Measurements from ENCODE around the gene ECSIT.

The ECSIT gene

GRCh38 chr19:11551603-11552235, 22.8 kb upstream of the ECSIT start:
- Histone ChIP-seq H3K27ac (ENCODE audit: low read depth, low read length) (no peak overlapping the region), H3K4me3 (ENCODE audit: low read depth in 1 of 5, low read length in 5 of 5) (no peak overlapping the region)

GRCh38 chr19:11550265-11550664, 21.3 kb upstream of the ECSIT start:
- peaks cover 0 to 5% (median 0%) of the 10 kb centered on the region in 5 donors for H3K4me1 ChIP-seq (ENCODE audit: control insufficient read depth in 5 of 5, insufficient read depth in 5 of 5, low read length in 5 of 5)
- no peaks in the 10 kb centered on the region for H3K27me3 ChIP-seq (ENCODE audit: control insufficient read depth in 5 of 5, insufficient read depth in 4 of 5, low read length in 5 of 5)
- no peak overlapping the region for H3K9ac ChIP-seq (ENCODE audit: low read length in 5 of 5)
- H3K36me3 ChIP-seq (ENCODE audit: control insufficient read depth in 5 of 5, insufficient read depth in 5 of 5, low read length in 5 of 5), result peaks cover 0 to 34% (median 27%) of the 10 kb centered on the region in 5 donors
- H3K4me3 ChIP-seq (ENCODE audit: low read depth in 1 of 5, low read length in 5 of 5), result no peak overlapping the region
- H3K27ac ChIP-seq (ENCODE audit: low read depth, low read length), result no peak overlapping the region
- H3K9me3 ChIP-seq (ENCODE audit: control insufficient read depth in 5 of 5, low read length in 5 of 5), result no peaks in the 10 kb centered on the region

More at GRCh38 chr19:11551603-11552235, 22.8 kb upstream of the ECSIT start:
- no peak overlapping the region for H3K9ac ChIP-seq (ENCODE audit: low read length in 5 of 5)
- H3K9me3 ChIP-seq (ENCODE audit: control insufficient read depth in 5 of 5, low read length in 5 of 5), result no peaks in the 10 kb centered on the region
- H3K4me1 ChIP-seq (ENCODE audit: control insufficient read depth in 5 of 5, insufficient read depth in 5 of 5, low read length in 5 of 5), result peaks cover 0 to 5% (median 0%) of the 10 kb centered on the region in 5 donors
- H3K36me3 ChIP-seq (ENCODE audit: control insufficient read depth in 5 of 5, insufficient read depth in 5 of 5, low read length in 5 of 5), result peaks cover 0 to 43% (median 35%) of the 10 kb centered on the region in 5 donors
- H3K27me3 ChIP-seq (ENCODE audit: control insufficient read depth in 5 of 5, insufficient read depth in 4 of 5, low read length in 5 of 5), result no peaks in the 10 kb centered on the region

GRCh38 chr19:11549386-11549953, 20.5 kb upstream of the ECSIT start:
- peaks cover 0 to 5% (median 0%) of the 10 kb centered on the region in 5 donors for H3K4me1 ChIP-seq (ENCODE audit: control insufficient read depth in 5 of 5, insufficient read depth in 5 of 5, low read length in 5 of 5)

DNA sequence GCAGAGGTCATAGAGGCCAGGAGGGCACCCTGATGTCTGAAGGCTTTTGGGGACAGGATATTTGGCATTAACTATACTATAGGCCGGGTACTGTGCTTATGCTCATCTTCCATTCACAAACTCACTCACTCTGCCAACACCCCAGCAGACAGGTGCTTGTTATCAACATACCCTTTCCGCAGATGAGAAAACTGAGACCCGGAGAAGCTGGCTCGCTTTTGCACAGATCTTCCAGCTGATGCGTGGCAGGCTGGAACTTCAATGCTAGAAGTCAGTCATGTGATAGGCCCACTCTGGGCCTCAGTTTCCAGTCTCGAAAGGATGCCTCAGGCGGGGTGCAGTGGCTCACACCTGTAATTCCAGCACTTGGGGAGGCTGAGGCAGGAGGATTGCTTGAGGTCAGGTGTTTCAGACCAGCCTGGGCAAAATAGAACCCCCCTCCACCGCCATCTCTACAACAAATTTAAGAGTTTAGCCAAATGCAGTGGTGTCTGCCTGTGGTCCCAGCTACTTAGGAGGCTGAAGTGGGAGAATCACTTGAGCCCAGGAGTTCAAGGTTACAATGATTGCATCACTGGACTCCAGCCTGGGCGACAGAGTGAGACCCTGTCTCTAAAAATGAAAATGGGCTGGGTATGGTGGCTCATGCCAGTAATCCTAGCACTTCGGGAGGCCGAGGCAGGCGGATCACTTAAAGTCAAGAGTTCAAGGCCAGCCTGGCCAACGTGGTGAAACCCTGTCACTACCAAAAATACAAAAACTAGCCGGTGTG, 19.2 kb upstream of the ECSIT start:
- Histone ChIP-seq H3K4me3 (ENCODE audit: low read depth in 1 of 5, low read length in 5 of 5) (no peak overlapping the region), H3K27ac (ENCODE audit: low read depth, low read length) (no peak overlapping the region), H3K36me3 (ENCODE audit: control insufficient read depth in 5 of 5, insufficient read depth in 5 of 5, low read length in 5 of 5) (peaks cover 0 to 16% (median 11%) of the 10 kb centered on the region in 5 donors), H3K9ac (ENCODE audit: low read length in 5 of 5) (no peak overlapping the region), H3K9me3 (ENCODE audit: control insufficient read depth in 5 of 5, low read length in 5 of 5) (no peaks in the 10 kb centered on the region), H3K27me3 (ENCODE audit: control insufficient read depth in 5 of 5, insufficient read depth in 4 of 5, low read length in 5 of 5) (no peaks in the 10 kb centered on the region), H3K4me1 (ENCODE audit: control insufficient read depth in 5 of 5, insufficient read depth in 5 of 5, low read length in 5 of 5) (peaks cover 0 to 5% (median 0%) of the 10 kb centered on the region in 5 donors)

More at GRCh38 chr19:11549386-11549953, 20.5 kb upstream of the ECSIT start:
- Histone ChIP-seq H3K27me3 (ENCODE audit: control insufficient read depth in 5 of 5, insufficient read depth in 4 of 5, low read length in 5 of 5) (no peaks in the 10 kb centered on the region), H3K4me3 (ENCODE audit: low read depth in 1 of 5, low read length in 5 of 5) (no peak overlapping the region), H3K36me3 (ENCODE audit: control insufficient read depth in 5 of 5, insufficient read depth in 5 of 5, low read length in 5 of 5) (peaks cover 0 to 30% (median 24%) of the 10 kb centered on the region in 5 donors), H3K9me3 (ENCODE audit: control insufficient read depth in 5 of 5, low read length in 5 of 5) (no peaks in the 10 kb centered on the region), H3K9ac (ENCODE audit: low read length in 5 of 5) (no peak overlapping the region), H3K27ac (ENCODE audit: low read depth, low read length) (no peak overlapping the region)

DNA sequence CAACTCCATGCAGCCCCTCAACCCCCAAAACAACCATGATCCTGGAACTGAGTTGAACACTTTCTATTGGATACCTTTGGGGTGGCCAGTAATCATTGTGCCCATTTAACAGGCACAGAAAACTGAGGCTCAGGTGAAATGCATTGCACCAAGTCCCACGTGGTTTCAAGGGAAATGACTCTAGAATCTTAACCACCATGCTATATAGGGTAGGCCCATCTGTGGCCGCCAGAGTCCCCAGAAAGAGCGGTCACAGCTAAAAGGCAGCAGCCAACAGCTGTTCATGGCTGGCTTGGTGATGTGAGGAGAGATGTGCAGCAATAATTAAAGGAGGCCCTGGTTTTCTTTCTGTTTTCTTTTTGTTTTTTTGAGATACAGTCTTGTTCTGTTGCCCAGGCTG, 12.3 kb upstream of the ECSIT start:
- H3K9ac ChIP-seq (ENCODE audit: low read length in 5 of 5), result no peak overlapping the region
- no peaks in the 10 kb centered on the region for H3K36me3 ChIP-seq (ENCODE audit: control insufficient read depth in 5 of 5, insufficient read depth in 5 of 5, low read length in 5 of 5)
- H3K27ac ChIP-seq (ENCODE audit: low read depth, low read length), result no peak overlapping the region
- H3K27me3 ChIP-seq (ENCODE audit: control insufficient read depth in 5 of 5, insufficient read depth in 4 of 5, low read length in 5 of 5), result peaks cover 10 to 25% (median 12%) of the 10 kb centered on the region in 5 donors
- H3K9me3 ChIP-seq (ENCODE audit: control insufficient read depth in 5 of 5, low read length in 5 of 5), result no peaks in the 10 kb centered on the region
- peaks cover 0 to 3% (median 2%) of the 10 kb centered on the region in 5 donors for H3K4me1 ChIP-seq (ENCODE audit: control insufficient read depth in 5 of 5, insufficient read depth in 5 of 5, low read length in 5 of 5)
- no peak overlapping the region for H3K4me3 ChIP-seq (ENCODE audit: low read depth in 1 of 5, low read length in 5 of 5)

DNA sequence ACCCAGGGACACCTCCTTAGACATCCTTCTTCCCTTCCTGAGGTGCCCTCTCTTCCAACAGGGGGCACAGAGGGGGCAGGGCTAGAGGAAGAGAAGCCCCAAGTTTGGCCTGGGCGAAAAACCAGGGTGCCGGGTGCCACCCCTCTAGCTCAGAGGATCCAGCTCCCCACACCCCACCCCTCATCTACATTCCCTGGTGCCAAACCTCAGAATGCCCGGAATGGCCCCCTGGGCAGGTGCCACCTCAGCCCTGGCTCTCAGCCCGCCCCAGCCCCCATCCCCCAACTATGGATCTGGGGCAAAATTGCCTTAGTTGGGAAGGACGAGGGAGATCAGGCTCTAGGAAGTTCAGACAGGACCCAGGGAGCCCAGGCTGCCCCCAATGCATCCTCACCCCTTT, 11.7 kb upstream of the ECSIT start:
- Histone ChIP-seq H3K4me1 (ENCODE audit: control insufficient read depth in 5 of 5, insufficient read depth in 5 of 5, low read length in 5 of 5) (peaks cover under 1 to 6% (median 6%) of the 10 kb centered on the region in 5 donors), H3K9ac (ENCODE audit: low read length in 5 of 5) (no peak overlapping the region), H3K27ac (ENCODE audit: low read depth, low read length) (no peak overlapping the region), H3K4me3 (ENCODE audit: low read depth in 1 of 5, low read length in 5 of 5) (no peak overlapping the region), H3K36me3 (ENCODE audit: control insufficient read depth in 5 of 5, insufficient read depth in 5 of 5, low read length in 5 of 5) (no peaks in the 10 kb centered on the region), H3K9me3 (ENCODE audit: control insufficient read depth in 5 of 5, low read length in 5 of 5) (no peaks in the 10 kb centered on the region), H3K27me3 (ENCODE audit: control insufficient read depth in 5 of 5, insufficient read depth in 4 of 5, low read length in 5 of 5) (peaks cover 10 to 25% (median 12%) of the 10 kb centered on the region in 5 donors)

DNA sequence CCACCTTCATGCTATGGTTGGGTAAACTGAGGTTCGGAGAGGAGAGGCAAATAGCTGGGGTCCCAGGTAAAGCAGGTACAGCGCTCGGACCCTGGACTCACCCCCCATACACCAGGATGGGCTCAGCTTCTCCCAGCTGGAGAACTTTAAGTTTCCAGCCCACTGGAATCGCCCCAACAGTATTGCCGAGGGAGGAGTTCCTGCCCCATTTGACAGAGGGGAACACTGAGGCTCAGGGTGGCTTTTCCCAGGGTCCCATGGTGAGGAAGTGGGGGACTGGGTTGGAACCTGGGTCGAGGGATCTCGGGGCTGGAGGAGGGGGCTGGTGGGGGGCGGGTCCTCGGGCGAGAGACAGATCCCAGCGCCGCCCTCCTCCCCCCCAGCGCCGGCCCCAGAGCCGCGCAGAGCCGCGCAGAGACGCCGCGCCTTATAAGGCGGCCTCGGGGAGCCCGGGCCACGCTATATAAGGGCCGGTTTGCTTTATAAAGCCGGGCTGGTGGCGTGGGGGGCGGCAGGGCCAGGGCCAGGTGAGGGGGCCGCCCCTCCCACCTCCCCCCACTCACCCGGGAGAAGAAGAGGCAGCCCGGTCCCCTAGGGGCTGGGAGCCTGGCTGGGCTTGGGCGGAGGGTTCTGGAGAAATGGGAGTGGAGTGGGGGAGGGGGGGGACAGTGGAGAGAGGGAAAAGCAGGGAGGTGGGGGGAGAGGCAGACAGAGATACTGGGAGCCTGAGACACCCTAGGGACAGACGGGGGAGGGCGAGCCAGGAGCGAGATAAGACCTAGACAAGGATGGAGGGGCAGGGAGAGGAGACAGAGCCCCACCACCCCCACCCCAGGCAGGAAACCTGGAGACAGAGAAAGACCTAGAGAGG, 10.8 kb upstream of the ECSIT start:
- H3K27ac ChIP-seq (ENCODE audit: low read depth, low read length), result no peak overlapping the region
- H3K27me3 ChIP-seq (ENCODE audit: control insufficient read depth in 5 of 5, insufficient read depth in 4 of 5, low read length in 5 of 5), result peaks cover 10 to 25% (median 12%) of the 10 kb centered on the region in 5 donors
- peaks cover 2 to 10% (median 9%) of the 10 kb centered on the region in 5 donors for H3K4me1 ChIP-seq (ENCODE audit: control insufficient read depth in 5 of 5, insufficient read depth in 5 of 5, low read length in 5 of 5)
- H3K9ac ChIP-seq (ENCODE audit: low read length in 5 of 5), result no peak overlapping the region
- H3K36me3 ChIP-seq (ENCODE audit: control insufficient read depth in 5 of 5, insufficient read depth in 5 of 5, low read length in 5 of 5), result no peaks in the 10 kb centered on the region
- peak overlapping the region in 1 of 5 donors; percentile 34 for H3K4me3 ChIP-seq (ENCODE audit: low read depth in 1 of 5, low read length in 5 of 5)
- H3K9me3 ChIP-seq (ENCODE audit: control insufficient read depth in 5 of 5, low read length in 5 of 5), result no peaks in the 10 kb centered on the region

DNA sequence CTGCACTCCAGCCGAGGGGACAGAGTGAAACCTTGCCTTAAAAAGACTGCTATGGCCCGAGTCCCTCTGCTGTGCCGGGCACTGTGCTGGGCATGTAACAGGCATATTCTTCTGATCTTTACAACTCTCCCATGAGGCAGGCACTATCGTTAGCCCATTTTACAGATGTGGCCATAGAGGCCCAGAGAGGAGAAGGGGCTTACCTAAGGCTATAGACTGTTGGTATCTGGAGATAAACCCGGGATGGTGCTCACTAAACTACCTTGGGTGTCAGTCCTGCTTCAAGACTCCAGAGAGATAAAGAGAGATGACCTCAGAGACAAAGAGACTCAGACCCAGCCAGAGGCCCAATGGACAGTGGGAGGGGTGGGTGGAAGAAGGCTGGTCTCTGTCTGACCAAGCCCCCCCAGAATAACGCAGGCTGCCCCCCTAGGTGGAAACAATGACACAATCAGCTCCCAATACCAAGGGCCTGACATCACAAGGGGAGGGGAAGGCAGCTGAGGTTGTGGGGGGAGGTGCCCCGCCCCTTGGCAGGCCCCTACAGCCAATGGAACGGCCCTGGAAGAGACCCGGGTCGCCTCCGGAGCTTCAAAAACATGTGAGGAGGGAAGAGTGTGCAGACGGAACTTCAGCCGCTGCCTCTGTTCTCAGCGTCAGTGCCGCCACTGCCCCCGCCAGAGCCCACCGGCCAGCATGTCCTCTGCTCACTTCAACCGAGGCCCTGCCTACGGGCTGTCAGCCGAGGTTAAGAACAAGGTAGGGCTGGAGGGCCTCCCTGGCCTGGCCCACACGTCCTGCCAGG, 9.5 kb upstream of the ECSIT start, which contains the start of gene CNN1:
CNN1 (plus strand) TSS at position 620 of the 805 bp plus-strand sequence; CDS start at position 697, 77 bp downstream.
- H3K4me3 ChIP-seq (ENCODE audit: low read depth in 1 of 5, low read length in 5 of 5), result peak within 1 kb of the TSS in 1 of 5 donors; percentile 34
- H3K27ac ChIP-seq (ENCODE audit: low read depth, low read length), result no peak within 1 kb of the TSS
- no peak within 1 kb of the TSS for H3K9ac ChIP-seq (ENCODE audit: low read length in 5 of 5)
- no peaks in the 10 kb centered on the region for H3K9me3 ChIP-seq (ENCODE audit: control insufficient read depth in 5 of 5, low read length in 5 of 5)
- peaks cover 10 to 25% (median 12%) of the 10 kb centered on the region in 5 donors for H3K27me3 ChIP-seq (ENCODE audit: control insufficient read depth in 5 of 5, insufficient read depth in 4 of 5, low read length in 5 of 5)
- H3K4me1 ChIP-seq (ENCODE audit: control insufficient read depth in 5 of 5, insufficient read depth in 5 of 5, low read length in 5 of 5), result peaks cover 2 to 10% (median 9%) of the 10 kb centered on the region in 5 donors
- no peaks in the 10 kb centered on the region for H3K36me3 ChIP-seq (ENCODE audit: control insufficient read depth in 5 of 5, insufficient read depth in 5 of 5, low read length in 5 of 5)

All from subcutaneous abdominal adipose tissue (tissue), 5 donors.